Erythroblast (primary cell): ENCODE data around the gene MACROD2.

ENCODE experiments used
- GATA1 ChIP-seq: IDR thresholded peaks from 2 replicates; pipeline ENCODE4 v1.6.1; 2011; ENCODE audit warnings: low read depth, mild to moderate bottlenecking, control low read depth, low read length, moderate library complexity
- POLR2A ChIP-seq: IDR thresholded peaks from 2 replicates; pipeline ENCODE4 v1.6.1; 2011; ENCODE audit warnings: mild to moderate bottlenecking, low read length

DNA sequence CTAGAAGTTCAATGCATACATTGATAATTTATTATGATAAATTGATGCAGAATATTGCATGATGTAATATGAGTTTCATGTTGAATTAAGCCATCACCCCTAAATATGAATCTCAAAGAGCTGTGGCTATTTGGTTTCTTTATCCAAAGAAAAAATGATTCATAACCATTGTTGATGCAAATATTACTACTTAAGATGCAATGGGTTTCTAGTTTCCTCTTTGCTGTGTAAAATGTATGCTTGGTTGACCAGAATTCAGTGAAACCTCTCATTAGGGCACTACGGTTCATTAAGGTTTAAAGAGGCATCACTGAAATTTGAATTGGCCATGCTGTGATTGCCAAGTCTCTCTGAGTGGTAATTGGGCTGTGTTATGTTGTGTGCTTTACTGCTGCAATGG lies 834.6 kb downstream of the MACROD2 start:
- TF ChIP-seq POLR2A (no peak), GATA1 (no peak)
